ENCODE data around the gene DLX4.

The DLX4 gene

GRCh38 chr17:49971199-49971847 lies 2.3 kb downstream of the DLX4 start:
- no peaks in the 10 kb centered on the region for H3K9me3 Mint-ChIP-seq
- peaks cover 39% of the 10 kb centered on the region for H3K4me1 Mint-ChIP-seq
- peaks cover 93% of the 10 kb centered on the region for H3K27me3 Mint-ChIP-seq
- H3K27ac Mint-ChIP-seq = no peak overlapping the region
- H3K4me3 Mint-ChIP-seq = no peak overlapping the region
- H3K36me3 Mint-ChIP-seq = no peaks in the 10 kb centered on the region
- no peak for ATAC-seq

DNA sequence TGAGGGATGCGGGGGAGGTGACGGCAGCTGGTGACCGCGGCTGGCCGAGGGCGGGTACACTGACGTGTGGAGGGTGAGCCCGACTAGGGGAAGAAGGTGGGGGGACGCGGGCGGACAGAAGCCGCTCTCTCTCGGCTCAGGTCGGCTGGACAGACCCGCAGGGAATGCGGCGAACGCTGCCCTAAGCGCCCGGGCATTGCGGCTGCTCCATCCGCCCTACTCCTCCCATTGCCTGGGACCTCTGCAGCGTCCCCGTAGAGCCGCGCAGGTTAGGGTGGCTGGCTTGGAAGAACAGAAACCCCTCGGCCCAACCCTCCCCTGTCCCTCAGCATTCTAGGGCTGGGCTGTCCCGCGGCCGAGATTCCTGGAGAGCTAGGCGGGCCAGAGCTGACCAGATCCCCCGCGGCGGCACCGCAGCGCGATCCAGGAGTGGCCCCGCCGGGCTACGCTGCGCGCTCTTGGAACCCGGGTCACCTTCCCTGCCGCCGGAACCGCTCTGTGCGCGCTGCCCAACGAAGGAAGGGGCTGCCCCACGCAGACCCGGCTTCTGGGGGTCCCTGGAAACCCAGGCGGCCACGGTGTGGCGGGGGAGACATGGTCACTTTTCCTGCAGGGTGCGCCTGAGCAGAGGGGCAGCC lies 3.0 kb downstream of the DLX4 start:
- no peaks in the 10 kb centered on the region for H3K9me3 Mint-ChIP-seq
- H3K27me3 Mint-ChIP-seq = peaks cover 92% of the 10 kb centered on the region
- no peaks in the 10 kb centered on the region for H3K36me3 Mint-ChIP-seq
- no peak overlapping the region for H3K4me3 Mint-ChIP-seq
- no peak for ATAC-seq
- H3K27ac Mint-ChIP-seq = no peak overlapping the region
- peaks cover 39% of the 10 kb centered on the region for H3K4me1 Mint-ChIP-seq

GRCh38 chr17:49972486-49973270 lies 3.7 kb downstream of the DLX4 start:
- no peak for ATAC-seq
- H3K27ac Mint-ChIP-seq = no peak overlapping the region
- H3K4me1 Mint-ChIP-seq = peaks cover 39% of the 10 kb centered on the region
- no peaks in the 10 kb centered on the region for H3K9me3 Mint-ChIP-seq
- no peaks in the 10 kb centered on the region for H3K36me3 Mint-ChIP-seq
- no peak overlapping the region for H3K4me3 Mint-ChIP-seq
- peaks cover 92% of the 10 kb centered on the region for H3K27me3 Mint-ChIP-seq

GRCh38 chr17:49973271-49973615 lies 4.3 kb downstream of the DLX4 start:
- Mint-ChIP-seq H3K4me3 (no peak overlapping the region), H3K27me3 (peaks cover 94% of the 10 kb centered on the region), H3K36me3 (no peaks in the 10 kb centered on the region), H3K9me3 (no peaks in the 10 kb centered on the region), H3K27ac (no peak overlapping the region), H3K4me1 (peaks cover 39% of the 10 kb centered on the region)
- ATAC-seq = no peak

- H3K36me3 Mint-ChIP-seq = no peaks in the 10 kb centered on the region
- no peak overlapping the region for H3K27ac Mint-ChIP-seq
- H3K27me3 Mint-ChIP-seq = peaks cover 99% of the 10 kb centered on the region
- peaks cover 20% of the 10 kb centered on the region for H3K4me1 Mint-ChIP-seq
- no peak for ATAC-seq
- no peaks in the 10 kb centered on the region for H3K9me3 Mint-ChIP-seq
- no peak overlapping the region for H3K4me3 Mint-ChIP-seq
Measured at GRCh38 chr17:49975531-49975930, 6.5 kb downstream of the DLX4 start.

GRCh38 chr17:49976163-49976827 lies 7.3 kb downstream of the DLX4 start:
- Mint-ChIP-seq H3K36me3 (no peaks in the 10 kb centered on the region), H3K9me3 (no peaks in the 10 kb centered on the region), H3K27me3 (peaks cover 99% of the 10 kb centered on the region), H3K4me3 (no peak overlapping the region), H3K4me1 (peaks cover 14% of the 10 kb centered on the region), H3K27ac (no peak overlapping the region)
- ATAC-seq = no peak

DNA sequence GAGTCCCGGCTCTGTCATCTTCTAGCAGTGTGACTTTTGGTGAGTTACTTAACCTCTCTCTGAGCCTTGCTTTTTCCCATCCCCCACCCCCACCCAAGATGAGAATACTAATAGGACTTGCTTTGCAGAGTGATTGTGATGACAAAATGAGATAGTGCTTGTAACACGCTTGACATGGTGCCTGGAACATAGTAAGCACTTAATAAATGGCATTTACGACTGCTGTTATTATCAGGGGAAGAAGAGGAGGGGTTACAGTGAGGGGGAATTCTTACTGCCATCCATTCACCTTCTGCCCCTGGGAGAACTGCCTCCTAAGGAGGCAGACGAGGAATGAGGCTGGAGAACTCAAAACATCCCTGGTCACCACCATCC lies 7.8 kb downstream of the DLX4 start:
- ATAC-seq = no peak
- Mint-ChIP-seq H3K4me3 (no peak overlapping the region), H3K27me3 (peaks cover 99% of the 10 kb centered on the region), H3K27ac (no peak overlapping the region), H3K36me3 (no peaks in the 10 kb centered on the region), H3K9me3 (no peaks in the 10 kb centered on the region), H3K4me1 (peaks cover 8% of the 10 kb centered on the region)

DNA sequence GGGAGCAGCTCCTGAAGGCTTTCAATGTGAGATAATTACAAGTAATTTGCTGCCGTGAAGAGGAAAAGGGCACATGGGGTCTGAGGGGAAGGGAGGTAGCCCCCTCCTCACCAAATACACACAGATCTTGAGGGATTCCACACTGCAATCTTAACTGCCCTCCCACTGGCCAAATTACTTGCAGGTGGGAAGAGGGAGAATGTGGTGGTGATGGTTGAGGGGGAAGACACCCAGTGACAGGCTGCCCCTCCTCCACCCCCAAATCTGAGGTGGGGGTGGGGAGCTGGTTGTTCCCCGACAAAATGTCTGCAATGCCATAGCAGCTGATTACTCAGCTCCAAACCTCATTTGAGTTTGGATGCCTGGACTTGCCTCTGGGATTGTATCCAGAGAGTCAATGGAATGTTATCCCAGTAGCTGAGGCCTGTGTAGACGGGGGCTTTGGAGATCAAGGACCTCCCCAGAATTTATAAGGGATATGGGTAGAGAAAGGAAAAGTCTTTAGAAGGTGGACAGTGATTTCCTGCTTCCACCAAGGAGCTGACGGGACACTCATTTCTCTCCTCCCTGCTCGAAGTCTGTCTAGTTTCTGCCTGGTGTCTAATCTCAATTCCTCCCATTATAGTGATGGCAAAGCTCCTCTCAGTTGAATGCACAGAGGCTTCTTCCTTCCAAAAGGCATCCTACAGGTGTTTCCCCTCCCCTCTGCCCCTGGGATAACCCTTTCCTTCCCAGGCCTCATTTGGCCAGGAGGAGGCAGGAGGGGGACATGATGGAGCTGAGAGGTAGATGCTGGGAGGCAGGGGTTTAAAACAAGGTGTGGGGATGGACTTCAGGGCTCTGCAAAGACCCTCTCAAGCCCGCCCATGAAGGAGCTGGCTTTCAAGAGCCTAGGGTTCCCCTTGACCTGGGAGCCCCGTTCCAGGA lies 8.7 kb downstream of the DLX4 start:
- H3K27ac Mint-ChIP-seq = no peak overlapping the region
- peaks cover 2% of the 10 kb centered on the region for H3K4me1 Mint-ChIP-seq
- H3K9me3 Mint-ChIP-seq = no peaks in the 10 kb centered on the region
- no peak for ATAC-seq
- peaks cover 97% of the 10 kb centered on the region for H3K27me3 Mint-ChIP-seq
- H3K4me3 Mint-ChIP-seq = no peak overlapping the region
- no peaks in the 10 kb centered on the region for H3K36me3 Mint-ChIP-seq

GRCh38 chr17:49978501-49978900 lies 9.5 kb downstream of the DLX4 start:
- Mint-ChIP-seq H3K9me3 (no peaks in the 10 kb centered on the region), H3K36me3 (no peaks in the 10 kb centered on the region), H3K4me3 (no peak overlapping the region), H3K4me1 (no peaks in the 10 kb centered on the region), H3K27ac (no peak overlapping the region), H3K27me3 (peaks cover 90% of the 10 kb centered on the region)
- no peak for ATAC-seq

DNA sequence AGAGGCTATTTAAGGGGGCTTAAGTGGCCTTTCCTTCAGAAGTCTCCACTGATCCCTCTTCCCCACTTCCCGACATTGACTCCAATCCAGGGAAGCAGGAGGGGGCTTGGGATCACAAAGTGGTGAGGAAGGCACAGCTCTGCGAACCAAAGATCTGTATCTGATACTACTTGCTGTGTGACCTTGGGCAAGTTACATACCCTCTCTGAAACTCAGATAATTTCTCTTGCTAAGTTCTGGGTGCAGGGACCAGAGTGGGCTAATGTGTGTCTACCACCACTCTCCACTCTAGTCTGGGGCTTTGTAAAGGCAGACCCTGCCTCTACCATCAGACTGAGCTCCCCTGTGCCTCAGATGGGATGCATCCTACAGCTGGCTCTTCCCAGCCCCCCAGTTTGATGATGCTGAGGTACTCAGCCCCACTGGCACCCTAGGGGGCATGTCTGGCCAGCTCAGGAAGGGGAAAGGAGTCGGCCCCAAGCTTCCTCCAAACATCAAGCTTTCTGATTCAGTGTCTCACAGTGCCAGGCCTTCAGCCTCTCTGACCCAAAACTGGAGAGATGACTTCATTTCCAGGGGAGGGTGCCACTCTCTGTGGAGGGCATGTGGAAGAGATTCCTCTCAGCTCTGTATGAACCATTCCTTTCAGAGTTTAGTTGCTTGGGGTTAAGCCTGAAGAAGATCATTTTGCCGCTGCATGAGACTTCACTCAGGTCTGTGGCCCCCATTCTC lies 10.9 kb downstream of the DLX4 start:
- Mint-ChIP-seq H3K4me1 (no peaks in the 10 kb centered on the region), H3K27ac (no peak overlapping the region), H3K4me3 (no peak overlapping the region)

GRCh38 chr17:49980703-49981197 lies 11.8 kb downstream of the DLX4 start:
- Mint-ChIP-seq H3K4me1 (no peaks in the 10 kb centered on the region), H3K27ac (no peak overlapping the region), H3K36me3 (no peaks in the 10 kb centered on the region), H3K9me3 (no peaks in the 10 kb centered on the region), H3K27me3 (peaks cover 89% of the 10 kb centered on the region), H3K4me3 (no peak overlapping the region)
- no peak for ATAC-seq

More for the DNA sequence above, 10.9 kb downstream of the DLX4 start:
- Mint-ChIP-seq H3K36me3 (no peaks in the 10 kb centered on the region), H3K9me3 (no peaks in the 10 kb centered on the region), H3K27me3 (peaks cover 89% of the 10 kb centered on the region)
- ATAC-seq = no peak

GRCh38 chr17:49984283-49984682 lies 15.3 kb downstream of the DLX4 start:
- no peaks in the 10 kb centered on the region for H3K36me3 Mint-ChIP-seq
- H3K27me3 Mint-ChIP-seq = peaks cover 90% of the 10 kb centered on the region
- no peak overlapping the region for H3K27ac Mint-ChIP-seq
- ATAC-seq = no peak
- H3K4me1 Mint-ChIP-seq = peaks cover 5% of the 10 kb centered on the region
- H3K9me3 Mint-ChIP-seq = no peaks in the 10 kb centered on the region
- no peak overlapping the region for H3K4me3 Mint-ChIP-seq

DNA sequence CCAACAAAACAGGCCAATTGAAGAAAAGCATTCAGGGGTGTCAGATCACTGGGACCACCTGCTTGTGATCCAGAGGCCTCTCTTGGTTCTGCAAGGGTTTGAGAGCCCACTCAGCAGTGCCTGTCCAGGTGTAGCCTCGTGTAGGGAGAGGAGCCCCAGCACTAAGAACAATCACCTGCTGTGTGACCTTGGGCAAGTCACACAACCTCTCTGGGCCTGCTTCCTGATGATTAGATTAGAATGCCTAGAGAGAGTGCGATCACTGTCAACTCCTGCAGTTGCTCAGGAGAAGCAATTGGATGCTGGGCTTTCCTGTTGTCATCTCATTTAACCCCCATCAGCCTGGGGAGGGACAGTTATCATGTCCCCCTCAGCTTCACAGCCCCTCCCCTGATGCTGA lies 15.8 kb downstream of the DLX4 start:
- H3K4me3 Mint-ChIP-seq = no peak overlapping the region
- no peaks in the 10 kb centered on the region for H3K36me3 Mint-ChIP-seq
- no peak for ATAC-seq
- H3K9me3 Mint-ChIP-seq = no peaks in the 10 kb centered on the region
- peaks cover 5% of the 10 kb centered on the region for H3K4me1 Mint-ChIP-seq
- H3K27ac Mint-ChIP-seq = no peak overlapping the region
- H3K27me3 Mint-ChIP-seq = peaks cover 90% of the 10 kb centered on the region

All from stimulated activated memory B cell treated with anti-CD40 and anti-IgM and Interleukin-4, amounts not matched to agents 10 μg/mL and 1 μg/mL and 100 μg/mL, for 72 hours (primary cell).